ENCODE data around the gene RSPRY1. TPM values are rescaled to one million over a fixed set of nuclear protein-coding genes. Genes with fewer than 3 reads are reported as not detected.

RSPRY1 gene
- total and polyA plus RNA-seq, 2 of the 4 experiments (the other 2 are of a cell fraction): 25.2 to 62.2 TPM

DNA sequence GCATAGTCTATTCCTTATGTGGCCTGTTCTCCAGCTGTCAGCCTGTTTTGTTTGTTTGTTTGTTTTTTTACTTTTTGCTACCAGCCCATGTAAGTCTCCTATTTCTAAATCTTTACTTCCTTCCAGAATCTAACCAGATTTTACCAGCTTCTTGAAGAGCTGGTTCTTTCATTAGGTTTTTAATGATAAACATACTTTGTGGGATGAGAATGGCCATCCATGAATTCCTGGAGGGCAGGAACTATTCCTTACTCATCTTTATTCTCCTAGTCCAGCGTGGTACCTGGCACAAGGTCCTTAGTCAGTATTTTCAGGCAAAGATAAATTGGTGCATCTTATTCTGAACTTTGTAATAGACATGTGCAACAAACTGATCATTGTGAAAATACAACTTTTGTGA lies 17.3 kb downstream of the RSPRY1 start:
- no peak overlapping the region for H3K4ac ChIP-seq (ENCODE audit: low read depth, low read length)
- no peak overlapping the region for H3K4me3 ChIP-seq (ENCODE audit: insufficient read depth, low read depth, low read length)
- H3K9ac ChIP-seq (ENCODE audit: low read depth, low read length): no peak overlapping the region
- ChIA-PET CTCF (no interaction called here), POLR2A (ENCODE audit: unreplicated experiment) (no interaction called here)
- no peak overlapping the region for H2BK15ac ChIP-seq (ENCODE audit: low read depth, low read length)
- H3K14ac ChIP-seq (replicated peaks; ENCODE audit: low read depth, low read length): 0 out of 2 replicates have a peak overlapping the region, but pooled peaks have one; percentile 60
- intact Hi-C loops (cut with micrococcal nuclease): no loop called here
- H2BK120ac ChIP-seq (ENCODE audit: low read depth, low read length): no peak overlapping the region
- peaks cover 3% of the 10 kb centered on the region; the same call in 1 of the 2 replicates for H3K9me1 ChIP-seq (ENCODE audit: insufficient read depth, low read length)
- dilution Hi-C loops (cut with HindIII; ENCODE audit: low sequenced_read_pairs, unreplicated experiment): no loop called here
- no peak overlapping the region for H3K56ac ChIP-seq (ENCODE audit: extremely low read depth, insufficient read depth, low read length)
- peaks cover 18 to 38% of the 10 kb centered on the region in 2 experiments for H3K79me1 ChIP-seq (ENCODE audit: low read depth in 1 of 2, low read length in 2 of 2)
- no peak overlapping the region for H3K23ac ChIP-seq (ENCODE audit: low read depth, low read length)
- no peak overlapping the region for H3K27ac ChIP-seq (ENCODE audit: insufficient read depth, low read length)
- H2BK20ac ChIP-seq (ENCODE audit: low read depth, low read length): no peak overlapping the region
- in situ Hi-C loops (cut with MboI; ENCODE audit: low sequenced_read_pairs): no loop called here
- ATAC-seq (ENCODE audit: low read depth) (no peak), DNase-seq (no peak)
- H4K8ac ChIP-seq (ENCODE audit: low read depth in 2 of 2, low read length in 2 of 2): no peak overlapping the region
- no peak overlapping the region for H3K18ac ChIP-seq (ENCODE audit: low read depth, low read length)
- no peak overlapping the region for H2AFZ ChIP-seq (replicated peaks; ENCODE audit: low read length, poor library complexity)
- H4K20me1 ChIP-seq (ENCODE audit: insufficient read depth, low read length): peaks cover 5% of the 10 kb centered on the region; the same call in 1 of the 2 replicates
- no peak overlapping the region for H2AK5ac ChIP-seq (ENCODE audit: low read depth, low read length)
- H3K4me2 ChIP-seq (ENCODE audit: low read depth, low read length): no peak overlapping the region
- TF ChIP-seq CEBPB (IDR thresholded peaks at IDR 0.05; ENCODE audit: low read depth, low read length) (no peak), RAD21 (IDR thresholded peaks at IDR 0.05; ENCODE audit: low read length) (no peak), NFE2L2 (IDR thresholded peaks at IDR 0.05; ENCODE audit: low read depth, low read length) (no peak), RFX5 (IDR thresholded peaks at IDR 0.05; ENCODE audit: low read depth, low read length) (no peak), RCOR1 (IDR thresholded peaks at IDR 0.05; ENCODE audit: insufficient replicate concordance, low read length) (no peak), MAFK (IDR thresholded peaks at IDR 0.05; ENCODE audit: low read depth, low read length) (no peak), MXI1 (IDR thresholded peaks at IDR 0.05; ENCODE audit: borderline replicate concordance, low read depth, low read length) (no peak), SMC3 (IDR thresholded peaks at IDR 0.05; ENCODE audit: low read depth, low read length) (no peak), CHD1 (IDR thresholded peaks at IDR 0.05; ENCODE audit: low read depth, low read length) (no peak)
- TF ChIP-seq, protein P1, sequence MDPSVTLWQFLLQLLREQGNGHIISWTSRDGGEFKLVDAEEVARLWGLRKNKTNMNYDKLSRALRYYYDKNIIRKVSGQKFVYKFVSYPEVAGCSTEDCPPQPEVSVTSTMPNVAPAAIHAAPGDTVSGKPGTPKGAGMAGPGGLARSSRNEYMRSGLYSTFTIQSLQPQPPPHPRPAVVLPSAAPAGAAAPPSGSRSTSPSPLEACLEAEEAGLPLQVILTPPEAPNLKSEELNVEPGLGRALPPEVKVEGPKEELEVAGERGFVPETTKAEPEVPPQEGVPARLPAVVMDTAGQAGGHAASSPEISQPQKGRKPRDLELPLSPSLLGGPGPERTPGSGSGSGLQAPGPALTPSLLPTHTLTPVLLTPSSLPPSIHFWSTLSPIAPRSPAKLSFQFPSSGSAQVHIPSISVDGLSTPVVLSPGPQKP (IDR thresholded peaks at IDR 0.05; ENCODE audit: borderline replicate concordance, low read depth, low read length): no peak
- WGBS, 2 experiments (ENCODE audit: extremely low coverage in 2 of 2, insufficient read length in 1 of 2): no CpG with 5 or more reads among the region's 1 CpG
- no peak overlapping the region for H2BK5ac ChIP-seq (ENCODE audit: low read depth, low read length, poor library complexity, severe bottlenecking)
- no peaks in the 10 kb centered on the region for H3K4me1 ChIP-seq (ENCODE audit: control insufficient read depth, insufficient read depth, low read length)
- no peak overlapping the region for H4K91ac ChIP-seq (ENCODE audit: insufficient read depth, low read depth, low read length)
- no peak overlapping the region for H4K5ac ChIP-seq (ENCODE audit: low read depth, low read length)
- H3K36me3 ChIP-seq (ENCODE audit: control insufficient read depth, insufficient read depth, low read length): peaks cover 21% of the 10 kb centered on the region
- BruUV-seq (replicated peaks): no TSS peak
- H2AK9ac ChIP-seq (replicated peaks; ENCODE audit: low read depth, low read length, poor library complexity): no peak overlapping the region
- no peaks in the 10 kb centered on the region for H3K27me3 ChIP-seq (ENCODE audit: control insufficient read depth, insufficient read depth, low read length)
- H3K9me3 ChIP-seq (ENCODE audit: control insufficient read depth, insufficient read depth, low read length): no peaks in the 10 kb centered on the region
